HG03108 (cell line): ENCODE results near the gene FBXO2.
A peak's percentile ranks its signal among the peaks of the same experiment; 100 is the strongest.

Source experiments
- ATAC-seq: cut with Tn5 transposase; IDR thresholded peaks from one replicate; pipeline ENCODE4 v1.9.1; 2021; ENCODE audit warnings: moderate library complexity; ENCODE audit not compliant: unreplicated experiment

The FBXO2 gene

GRCh38 chr1:11682799-11683198 lies 28.6 kb upstream of the FBXO2 start:
- no peak for ATAC-seq

GRCh38 chr1:11682287-11682771 lies 28.1 kb upstream of the FBXO2 start:
- ATAC-seq, result no peak

- ATAC-seq, result peak; percentile 87
Observed at GRCh38 chr1:11681071-11681771, 27.0 kb upstream of the FBXO2 start, which contains the start of gene MAD2L2. Gene MAD2L2, minus strand, starts transcription at chr1:11681148. Its CDS starts 547 bp downstream, at chr1:11680601.

- peak; percentile 14 for ATAC-seq
Observed at GRCh38 chr1:11680270-11681070, 26.2 kb upstream of the FBXO2 start.

- ATAC-seq, result no peak
Observed at GRCh38 chr1:11678442-11678841, 24.2 kb upstream of the FBXO2 start.

- no peak for ATAC-seq
Observed at GRCh38 chr1:11676386-11677103, 22.3 kb upstream of the FBXO2 start.

GRCh38 chr1:11675325-11675724 lies 21.1 kb upstream of the FBXO2 start:
- ATAC-seq, result no peak

- ATAC-seq, result no peak
Observed at GRCh38 chr1:11674488-11674887, 20.3 kb upstream of the FBXO2 start.

GRCh38 chr1:11673089-11673769 lies 19.0 kb upstream of the FBXO2 start:
- no peak for ATAC-seq

- ATAC-seq, result no peak
Observed at GRCh38 chr1:11671544-11672286, 17.5 kb upstream of the FBXO2 start.

GRCh38 chr1:11671205-11671543 lies 16.9 kb upstream of the FBXO2 start:
- no peak for ATAC-seq

- no peak for ATAC-seq
Observed at GRCh38 chr1:11670747-11671146, 16.5 kb upstream of the FBXO2 start.

GRCh38 chr1:11668516-11668915 lies 14.3 kb upstream of the FBXO2 start:
- no peak for ATAC-seq

GRCh38 chr1:11664336-11665065 lies 10.3 kb upstream of the FBXO2 start:
- ATAC-seq, result peak; percentile 25

GRCh38 chr1:11661103-11661502 lies 6.9 kb upstream of the FBXO2 start:
- no peak for ATAC-seq

- no peak for ATAC-seq
Observed at GRCh38 chr1:11659748-11660147, 5.5 kb upstream of the FBXO2 start.

GRCh38 chr1:11658542-11658941 lies 4.3 kb upstream of the FBXO2 start:
- no peak for ATAC-seq

- ATAC-seq, result no peak
Observed at GRCh38 chr1:11657654-11658053, 3.4 kb upstream of the FBXO2 start.

- ATAC-seq, result peak; percentile 25
Observed at GRCh38 chr1:11654939-11655808, 945 bp upstream of the FBXO2 start.
